Adrenal gland (tissue), 12 donors: Measurements from ENCODE around the gene TNFSF18. TPM values are rescaled to one million over a fixed set of nuclear protein-coding genes. Genes with fewer than 3 reads are reported as not detected.

ENCODE experiments used
- DNase-seq, 7 donors: peaks; one replicate each; pipeline ENCODE4 v3.0.0-alpha.2; 2019 to 2020
- H3K27ac ChIP-seq, 5 donors: fragments of 200-600 bp; sonication (generic) in 4 of 5; 1 replicate in 3 of 5; 2 replicates in 2 of 5; pipeline versions ENCODE4 v1.5.1 to v1.8.0; 2016 to 2020; ENCODE audit warnings: mild to moderate bottlenecking in 1 of 5
- H3K27me3 ChIP-seq: fragments of 200-600 bp; 2 replicates; pipeline ENCODE4 v1.8.0; 2021
- H3K36me3 ChIP-seq, 2 donors: fragments of 200-600 bp; replicated peaks in 1 of 2; 1 replicate in 1 of 2; 2 replicates in 1 of 2; pipeline versions ENCODE4 v1.5.1 to v1.8.0; 2018 to 2022
- H3K4me1 ChIP-seq, 2 donors: fragments of 200-600 bp; replicated peaks in 1 of 2; 1 replicate in 1 of 2; 2 replicates in 1 of 2; pipeline versions ENCODE4 v1.5.1 to v1.8.0; 2018 to 2021
- H3K4me3 ChIP-seq, 4 donors: fragments of 200-600 bp; sonication (generic) in 3 of 4; one replicate each; pipeline ENCODE4 v1.5.1; 2016 to 2018
- H3K9me3 ChIP-seq, 3 donors: fragments of 200-600 bp; sonication (generic) in 1 of 3; replicated peaks in 1 of 3; 1 replicate in 2 of 3; 2 replicates in 1 of 3; pipeline versions ENCODE4 v1.5.1 to v1.8.0; 2016 to 2021
- CTCF ChIP-seq, 6 experiments: fragments of 450-650 bp in 4 of 6; fragments of 200-600 bp in 2 of 6; sonication (generic) in 1 of 6; IDR thresholded peaks; 1 replicate in 5 of 6; 2 replicates in 1 of 6; pipeline versions ENCODE4 v1.5.1 to v1.8.0; 2016 to 2021; ENCODE audit warnings: antibody characterized with exemption in 6 of 6, mild to moderate bottlenecking in 2 of 6, moderate library complexity in 1 of 6
- POLR2A ChIP-seq, 2 donors: fragments of 450-650 bp; IDR thresholded peaks; one replicate each; pipeline ENCODE4 v1.6.1; 2017; ENCODE audit warnings: antibody characterized with exemption in 2 of 2, mild to moderate bottlenecking in 2 of 2, moderate library complexity in 1 of 2
- WGBS, 4 donors: extraction: QIAGEN DNeasy Blood & Tissue Kit in 2 of 4; methylation state at CpG; one replicate each; pipeline versions ENCODE4 v1.1.5 to v1.1.7; 2013 to 2017; 5-methylcytosine and 5-hydroxymethylcytosine counted together
- intact Hi-C, 2 donors: fragments of 100-400 bp; cut with DNase I; formaldehyde crosslinking; loops; one replicate each; pipeline versions ENCODE4 v1.14.1 to v1.15.0; 2022 to 2023
- polyA plus RNA-seq, 3 donors: library from polyadenylated mRNA; stranded (reverse); fragments of 200-250 nt in 2 of 3; fragments of 350-450 nt in 1 of 3; fragmentation: Illumina TruSeq in 1 of 3; extraction: RNeasy Lipid Tissue Mini Kit (QIAGEN cat#74804) in 1 of 3; gene quantifications; one replicate each; pipeline ENCODE4 v1.2.3, GENCODE V29; 2013 to 2014
- total RNA-seq, 9 donors: library from RNA; depleted of rRNA in 4 of 9; stranded (reverse); fragments of >200 nt in 4 of 9; fragments of 120-200 nt in 1 of 9; fragmentation: NEBNext Ultra II Directional in 1 of 9; extraction: Animal tissue kit (Norgen Biotek cat#: 25700) in 1 of 9; gene quantifications; one replicate each; pipeline versions ENCODE4 v1.1.0 to v1.2.4, GENCODE V29; 2013 to 2023
- donor health status: healthy with polysubstance abuse.
- donor health status: Bipolar disorder and iron deficiency.
- donor health status: DM: yes; HTN: yes; CAD: no.
- donor health status: DM: no; HTN: no; CAD: no.
- donor health status: DM: no; HTN: no; CAD: no.
- donor health status: DM: yes; HTN: yes; CAD: no.

TNFSF18 gene
- total and polyA plus RNA-seq, 12 donors: 0.07 to 1.0 (median 0.27) TPM; not detected in 8

DNA sequence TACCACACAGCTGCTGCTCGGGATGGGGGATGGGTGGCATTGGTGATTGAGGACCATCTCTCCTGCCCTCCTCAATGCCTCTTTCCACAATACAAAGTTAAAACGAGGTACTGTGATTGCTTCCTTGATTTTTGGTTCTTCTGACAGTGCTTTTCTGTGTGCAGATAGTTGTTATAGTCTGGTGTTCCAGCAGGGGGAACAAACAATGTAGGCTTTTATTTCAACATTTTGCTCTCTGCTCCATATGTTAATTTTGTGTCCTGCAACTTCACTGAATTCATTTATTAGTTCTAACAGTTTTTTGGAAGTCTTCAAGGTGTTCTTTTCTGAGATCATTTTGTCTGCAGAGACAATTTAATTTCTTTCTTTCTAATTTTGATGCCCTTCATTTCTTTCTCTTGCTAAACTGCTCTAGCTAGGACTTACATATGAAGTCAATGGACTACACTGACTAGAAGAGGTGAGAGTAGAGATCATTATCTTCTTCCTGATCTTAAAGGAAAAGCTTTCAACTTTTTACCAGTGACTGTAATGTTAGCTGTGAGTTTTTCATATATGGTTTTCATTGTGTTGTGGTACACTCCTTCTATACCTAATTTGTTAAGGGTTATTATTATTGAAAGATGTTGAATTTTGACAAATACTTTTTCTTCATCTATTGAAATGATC lies 45.4 kb downstream of the TNFSF18 start:
- Histone ChIP-seq H3K27me3 (no peaks in the 10 kb centered on the region), H3K36me3 (no peaks in the 10 kb centered on the region), H3K4me1 (no peaks in the 10 kb centered on the region), H3K27ac (no peak overlapping the region), H3K9me3 (peaks cover 0 to 4% (median 0%) of the 10 kb centered on the region in 3 donors), H3K4me3 (no peak overlapping the region)
- no peak for TF ChIP-seq CTCF (IDR thresholded peaks at IDR 0.05)
- no peak for TF ChIP-seq POLR2A (IDR thresholded peaks at IDR 0.05)
- WGBS, 4 donors: 49 to 65% (median 63%) methylated on average over 2 of the region's 2 CpGs
- intact Hi-C loops: no loop called here
- no peak for DNase-seq

DNA sequence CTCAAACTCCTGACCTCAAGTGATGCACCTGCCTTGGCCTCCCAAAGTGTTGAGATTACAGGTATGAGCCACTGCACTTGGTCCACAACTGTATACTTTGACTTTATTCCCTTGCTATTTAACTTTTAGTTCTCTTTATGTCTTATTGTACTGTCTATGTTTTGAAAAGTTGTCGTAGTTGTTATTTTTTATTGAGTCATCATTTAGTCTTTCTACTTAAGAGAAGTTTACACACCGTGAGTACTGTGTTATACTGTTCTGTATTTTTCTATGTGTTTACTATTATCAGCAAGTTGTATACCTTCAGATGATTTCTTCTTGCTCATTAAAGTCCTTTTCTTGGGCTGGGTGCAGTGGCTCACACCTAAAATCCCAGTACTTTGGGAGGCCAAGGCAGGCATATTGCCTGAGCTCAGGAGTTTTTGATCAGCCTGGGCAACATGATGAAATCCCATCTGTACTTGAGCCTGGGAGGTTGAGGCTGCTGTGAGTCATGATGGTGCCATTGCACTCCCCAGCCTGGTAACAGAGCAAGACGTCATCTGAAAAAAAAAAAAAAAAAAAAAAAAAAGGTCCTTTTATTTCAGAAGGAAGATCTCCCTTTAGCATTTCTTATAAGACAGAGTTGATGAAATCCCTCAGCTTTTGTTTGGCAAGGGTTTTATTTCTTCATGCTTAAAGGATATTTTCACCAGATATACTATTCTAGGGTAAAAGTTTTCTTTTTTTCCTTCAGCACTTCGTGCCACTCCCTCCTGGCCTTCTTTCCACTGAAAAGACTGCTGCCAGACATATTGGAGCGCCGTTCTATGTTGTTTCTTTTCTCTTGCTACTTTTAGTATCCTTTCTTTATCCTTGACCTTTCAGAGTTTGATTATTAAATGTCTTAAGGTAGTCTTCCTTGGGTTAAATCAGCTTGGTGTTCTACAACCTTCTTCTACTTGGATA lies 47.6 kb downstream of the TNFSF18 start:
- intact Hi-C loops: no loop called here
- Histone ChIP-seq H3K9me3 (peaks cover 0 to under 1% (median 0%) of the 10 kb centered on the region in 3 donors), H3K27ac (no peak overlapping the region), H3K4me3 (no peak overlapping the region), H3K4me1 (no peaks in the 10 kb centered on the region), H3K36me3 (no peaks in the 10 kb centered on the region), H3K27me3 (no peaks in the 10 kb centered on the region)
- TF ChIP-seq POLR2A (IDR thresholded peaks at IDR 0.05) (no peak), CTCF (IDR thresholded peaks at IDR 0.05) (no peak)
- peak; percentile 32 to 77 (median 67) for DNase-seq
- WGBS, 4 donors: 59 to 68% (median 64%) methylated on average over 6 of the region's 6 CpGs

DNA sequence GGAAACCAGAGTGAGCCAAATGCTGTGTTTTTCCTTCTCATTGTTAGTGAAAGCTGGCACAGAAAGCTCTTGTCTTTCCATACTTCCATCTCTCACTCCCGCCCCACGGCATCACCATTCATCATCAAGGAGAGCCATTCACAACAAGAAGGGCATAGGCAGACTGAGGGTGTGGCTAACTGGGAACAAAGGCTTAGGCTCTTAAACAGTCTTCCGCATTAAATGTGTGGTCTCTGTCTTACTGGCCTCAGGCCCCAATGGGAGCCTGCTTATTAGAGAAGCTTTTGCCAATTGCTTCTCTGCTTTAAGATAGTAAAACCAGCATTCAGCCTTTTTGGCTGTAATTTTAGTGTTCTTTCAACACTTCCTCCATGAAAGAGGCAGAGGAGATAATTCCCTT lies 51.4 kb downstream of the TNFSF18 start:
- no peak overlapping the region for H3K4me3 ChIP-seq
- no peaks in the 10 kb centered on the region for H3K9me3 ChIP-seq
- TF ChIP-seq POLR2A (IDR thresholded peaks at IDR 0.05) (no peak), CTCF (IDR thresholded peaks at IDR 0.05) (no peak)
- no peak for DNase-seq
- WGBS, 4 donors: 40 to 55% (median 52%) methylated on average over 3 of the region's 3 CpGs
- no peaks in the 10 kb centered on the region for H3K36me3 ChIP-seq
- intact Hi-C loops: no loop called here
- no peaks in the 10 kb centered on the region for H3K4me1 ChIP-seq
- no peak overlapping the region for H3K27ac ChIP-seq
- H3K27me3 ChIP-seq: no peaks in the 10 kb centered on the region

GRCh38 chr1:172997941-172998361 lies 52.8 kb downstream of the TNFSF18 start:
- Histone ChIP-seq H3K4me3 (no peak overlapping the region), H3K4me1 (no peaks in the 10 kb centered on the region), H3K36me3 (no peaks in the 10 kb centered on the region), H3K27me3 (no peaks in the 10 kb centered on the region), H3K27ac (no peak overlapping the region), H3K9me3 (no peaks in the 10 kb centered on the region)
- TF ChIP-seq CTCF (IDR thresholded peaks at IDR 0.05) (no peak), POLR2A (IDR thresholded peaks at IDR 0.05) (no peak)
- DNase-seq: no peak
- intact Hi-C loops: no loop called here
- 53 to 67% (median 59%) methylated on average over 2 of the region's 2 CpGs for WGBS, 4 donors
